ENCODE results near the gene HS3ST5. TPM values are rescaled to one million over a fixed set of nuclear protein-coding genes. Genes with fewer than 3 reads are reported as not detected.

The HS3ST5 gene
- not detected in 2 replicates for total RNA-seq

- DNase-seq (ENCODE audit: extremely low read depth, low read depth, low spot score), result no peak
These were observed at the start of gene HS3ST5 for GRCh38 chr6:114342826-114343781. HS3ST5 (minus strand) TSS chr6:114343023; CDS start chr6:114062845, 280,178 bp downstream.

GRCh38 chr6:114390176-114390575, 47.4 kb upstream of the HS3ST5 start:
- no peak for DNase-seq (ENCODE audit: extremely low read depth, low read depth, low spot score)

GRCh38 chr6:114389111-114389510, 46.3 kb upstream of the HS3ST5 start:
- DNase-seq (ENCODE audit: extremely low read depth, low read depth, low spot score), result no peak

- DNase-seq (ENCODE audit: extremely low read depth, low read depth, low spot score), result no peak
These were observed 39.6 kb upstream of the HS3ST5 start for GRCh38 chr6:114382406-114382805.

GRCh38 chr6:114377881-114378280, 35.1 kb upstream of the HS3ST5 start:
- DNase-seq (ENCODE audit: extremely low read depth, low read depth, low spot score), result no peak

- no peak for DNase-seq (ENCODE audit: extremely low read depth, low read depth, low spot score)
These were observed 33.9 kb upstream of the HS3ST5 start for GRCh38 chr6:114376611-114377175.

- DNase-seq (ENCODE audit: extremely low read depth, low read depth, low spot score), result no peak
These were observed 32.8 kb upstream of the HS3ST5 start for GRCh38 chr6:114375541-114376192.

- no peak for DNase-seq (ENCODE audit: extremely low read depth, low read depth, low spot score)
These were observed 24.6 kb upstream of the HS3ST5 start for GRCh38 chr6:114367315-114367961.

GRCh38 chr6:114366899-114367298, 24.1 kb upstream of the HS3ST5 start:
- DNase-seq (ENCODE audit: extremely low read depth, low read depth, low spot score), result no peak

- DNase-seq (ENCODE audit: extremely low read depth, low read depth, low spot score), result no peak
These were observed 21.5 kb upstream of the HS3ST5 start for GRCh38 chr6:114364301-114364700.

GRCh38 chr6:114362957-114363356, 20.1 kb upstream of the HS3ST5 start:
- DNase-seq (ENCODE audit: extremely low read depth, low read depth, low spot score), result no peak

GRCh38 chr6:114362396-114362795, 19.6 kb upstream of the HS3ST5 start:
- DNase-seq (ENCODE audit: extremely low read depth, low read depth, low spot score), result no peak

- no peak for DNase-seq (ENCODE audit: extremely low read depth, low read depth, low spot score)
These were observed 18.2 kb upstream of the HS3ST5 start for GRCh38 chr6:114361036-114361435.

GRCh38 chr6:114355300-114355699, 12.5 kb upstream of the HS3ST5 start:
- DNase-seq (ENCODE audit: extremely low read depth, low read depth, low spot score), result no peak

- DNase-seq (ENCODE audit: extremely low read depth, low read depth, low spot score), result no peak
These were observed 11.7 kb upstream of the HS3ST5 start for GRCh38 chr6:114354482-114354881.

- DNase-seq (ENCODE audit: extremely low read depth, low read depth, low spot score), result no peak
These were observed 3.6 kb upstream of the HS3ST5 start for GRCh38 chr6:114346451-114346850.

GRCh38 chr6:114344971-114345275, 2.1 kb upstream of the HS3ST5 start:
- DNase-seq (ENCODE audit: extremely low read depth, low read depth, low spot score), result no peak

GRCh38 chr6:114344246-114344970, 1.6 kb upstream of the HS3ST5 start:
- DNase-seq (ENCODE audit: extremely low read depth, low read depth, low spot score), result no peak

GRCh38 chr6:114343782-114344144, 940 bp upstream of the HS3ST5 start:
- no peak for DNase-seq (ENCODE audit: extremely low read depth, low read depth, low spot score)

GRCh38 chr6:114342086-114342825, 567 bp downstream of the HS3ST5 start:
- DNase-seq (ENCODE audit: extremely low read depth, low read depth, low spot score), result no peak

Measured in glomerular endothelial cell (primary cell).